HepG2 (cell line): ENCODE results near the gene GOLGA7B. TPM values are rescaled to one million over a fixed set of nuclear protein-coding genes. Genes with fewer than 3 reads are reported as not detected.

Experiments
- ATAC-seq: fragments of 200-7000 bp; cut with Tn5 transposase; 3 replicates; pipeline ENCODE4 v1.9.1; 2020; ENCODE audit warnings: mild to moderate bottlenecking, moderate library complexity
- BruUV-seq: library from RNA; stranded (reverse); fragments of 400-500 nt; replicated peaks from 2 replicates; lab custom pipeline; 2021; lab: Mats Ljungman, UMichigan
- CTCF ChIA-PET: fragments of 300-600 bp; formaldehyde crosslinking; extraction: SDS; loops from one replicate; lab custom pipeline; 2021; ENCODE audit warnings: low total read pairs, inconsistent platforms, low intra/inter-chr PET ratio; lab: Yijun Ruan, JAX
- POLR2A ChIA-PET: fragments of 350-600 bp; sonication (Branson Sonifier 250); formaldehyde crosslinking; loops from one replicate; lab custom pipeline; 2020; ENCODE audit warnings: antibody characterized with exemption, inconsistent platforms; lab: Yijun Ruan, JAX
- DNase-seq: peaks from one replicate; pipeline ENCODE4 v3.0.0-alpha.2; 2015; ENCODE audit warnings: low spot score
- FAIRE-seq: peaks from 3 replicates; lab custom pipeline; 2011; peaks lifted over from hg19 to GRCh38; lab: Jason Lieb, UNC
- H2AFZ ChIP-seq: one replicate; pipeline ENCODE4 v1.6.1; 2011; ENCODE audit warnings: low read length, inconsistent platforms
- H3K27ac ChIP-seq: fragments of 300-600 bp; 3 replicates; pipeline ENCODE4 v1.8.0; 2011; ENCODE audit warnings: mixed run types, mild to moderate bottlenecking, mixed read lengths, low read length, inconsistent platforms; ENCODE audit not compliant: insufficient read depth; ENCODE audit errors: extremely low read length
- H3K27me3 ChIP-seq, 2 experiments: fragments of 200-600 bp in 1 of 2; 2 replicates in 1 of 2; 3 replicates in 1 of 2; pipeline versions ENCODE4 v1.6.0 to v1.8.0; 2011; ENCODE audit warnings: low read length in 2 of 2, mild to moderate bottlenecking in 2 of 2, moderate library complexity in 2 of 2, inconsistent platforms in 1 of 2; ENCODE audit not compliant: insufficient read depth in 2 of 2, control insufficient read depth in 1 of 2
- H3K36me3 ChIP-seq, 2 experiments: fragments of 200-600 bp in 1 of 2; replicated peaks in 1 of 2; 2 replicates in 1 of 2; 3 replicates in 1 of 2; pipeline versions ENCODE4 v1.5.1 to v1.8.0; 2011; ENCODE audit warnings: low read length in 2 of 2, inconsistent platforms in 1 of 2; ENCODE audit not compliant: insufficient read depth in 2 of 2, control insufficient read depth in 1 of 2
- H3K4me1 ChIP-seq: 2 replicates; pipeline ENCODE4 v1.5.1; 2012; ENCODE audit warnings: low read length, inconsistent platforms; ENCODE audit not compliant: insufficient read depth
- H3K4me2 ChIP-seq: 2 replicates; pipeline ENCODE4 v1.6.0; 2011; ENCODE audit warnings: low read depth, low read length, inconsistent platforms
- H3K4me3 ChIP-seq, 3 experiments: fragments of 200-600 bp in 1 of 3; sonication (generic), shearing (Covaris generic) in 1 of 3; replicated peaks in 1 of 3; 2 replicates each; pipeline ENCODE4 v1.5.1; 2011 to 2016; ENCODE audit warnings: low read length in 3 of 3, inconsistent platforms in 2 of 3, low read depth in 2 of 3, mild to moderate bottlenecking in 2 of 3, control low read depth in 1 of 3, mixed read lengths in 1 of 3; ENCODE audit not compliant: insufficient read depth in 1 of 3
- H3K79me2 ChIP-seq: one replicate; pipeline ENCODE4 v1.6.1; 2011; ENCODE audit warnings: low read length, inconsistent platforms; ENCODE audit not compliant: insufficient read depth
- H3K9ac ChIP-seq: 2 replicates; pipeline ENCODE4 v1.6.0; 2011; ENCODE audit warnings: mild to moderate bottlenecking, low read depth, low read length, inconsistent platforms; ENCODE audit not compliant: insufficient read depth
- H3K9me3 ChIP-seq: 2 replicates; pipeline ENCODE4 v1.5.1; 2012; ENCODE audit warnings: mild to moderate bottlenecking, low read length
- H4K20me1 ChIP-seq: 2 replicates; pipeline ENCODE4 v1.6.0; 2011; ENCODE audit warnings: inconsistent platforms, mild to moderate bottlenecking, low read length, moderate library complexity; ENCODE audit not compliant: insufficient read depth
- CENPT ChIP-seq: sonication (generic); formaldehyde crosslinking; IDR thresholded peaks from 2 replicates; pipeline ENCODE4 v1.8.0; 2022; ENCODE audit warnings: low read depth, mild to moderate bottlenecking, moderate library complexity, missing genetic modification reagents
- EHMT2 ChIP-seq: fragments of 200-600 bp; sonication (generic); IDR thresholded peaks from 2 replicates; pipeline ENCODE4 v1.7.0; 2017; ENCODE audit warnings: antibody characterized with exemption, low read depth, low read length, borderline replicate concordance
- ELF3 ChIP-seq: IDR thresholded peaks from 2 replicates; pipeline ENCODE4 v1.6.1; 2016; ENCODE audit warnings: missing genetic modification reagents, missing compliant biosample characterization
- HDAC2 ChIP-seq: sonication (generic); formaldehyde crosslinking; IDR thresholded peaks from 2 replicates; pipeline ENCODE4 v1.4.0; 2020; ENCODE audit warnings: missing genetic modification reagents
- RBM39 ChIP-seq: fragments of 200-400 bp; formaldehyde crosslinking; IDR thresholded peaks from one replicate; pipeline ENCODE4 v1.6.1; 2018; ENCODE audit warnings: antibody characterized with exemption, mild to moderate bottlenecking, low read depth, low read length; ENCODE audit not compliant: poor library complexity, severe bottlenecking
- SYNCRIP ChIP-seq: fragments of 200-400 bp; formaldehyde crosslinking; IDR thresholded peaks from 2 replicates; pipeline ENCODE4 v1.6.1; 2018; ENCODE audit warnings: mild to moderate bottlenecking, low read depth, low read length; ENCODE audit not compliant: insufficient read depth
- TFDP2 ChIP-seq: sonication (generic); formaldehyde crosslinking; IDR thresholded peaks from 2 replicates; pipeline ENCODE4 v1.4.0; 2020; ENCODE audit warnings: missing genetic modification reagents
- TOPORS ChIP-seq: sonication (generic); formaldehyde crosslinking; IDR thresholded peaks from 2 replicates; pipeline ENCODE4 v1.8.0; 2023; ENCODE audit warnings: mild to moderate bottlenecking, missing genetic modification reagents
- YY1 ChIP-seq: IDR thresholded peaks from 2 replicates; pipeline ENCODE4 v1.6.1; 2011; ENCODE audit warnings: low read length, low read depth, moderate library complexity, mild to moderate bottlenecking; ENCODE audit not compliant: insufficient read depth, insufficient replicate concordance
- ZNF501 ChIP-seq: sonication (generic); formaldehyde crosslinking; IDR thresholded peaks from 2 replicates; pipeline ENCODE4 v1.5.1; 2020; ENCODE audit warnings: mild to moderate bottlenecking, moderate library complexity, missing genetic modification reagents
- ZNF572 ChIP-seq: sonication (generic); formaldehyde crosslinking; IDR thresholded peaks from 2 replicates; pipeline ENCODE4 v1.5.1; 2020; ENCODE audit warnings: mild to moderate bottlenecking, missing genetic modification reagents
- ZNF75D ChIP-seq: sonication (generic); formaldehyde crosslinking; IDR thresholded peaks from 2 replicates; pipeline ENCODE4 v1.8.1; 2023; ENCODE audit warnings: missing genetic modification reagents, mild to moderate bottlenecking, borderline replicate concordance
- ZNF883 ChIP-seq: sonication (generic); formaldehyde crosslinking; IDR thresholded peaks from 2 replicates; pipeline ENCODE4 v1.5.1; 2020; ENCODE audit warnings: mild to moderate bottlenecking, missing genetic modification reagents; ENCODE audit errors: not compliant biosample characterization
- ZSCAN20 ChIP-seq: sonication (generic); formaldehyde crosslinking; IDR thresholded peaks from 2 replicates; pipeline ENCODE4 v1.4.0; 2020; ENCODE audit warnings: missing genetic modification reagents, mild to moderate bottlenecking, borderline replicate concordance
- WGBS: methylation state at CpG from one replicate; pipeline ENCODE4 v1.1.6; 2017; ENCODE audit warnings: low lambda C conversion rate; 5-methylcytosine and 5-hydroxymethylcytosine counted together
- in situ Hi-C: cut with HindIII; loops from 2 replicates; pipeline ENCODE4 v1.10.0; 2017; ENCODE audit warnings: low pct_unique_long_range_greater_than_20kb; ENCODE audit not compliant: extremely low pct_ligation_motif_present
- intact Hi-C: fragments of 100-400 bp; cut with micrococcal nuclease; formaldehyde crosslinking; loops from one replicate; pipeline ENCODE4 v1.10.0; 2022; ENCODE audit not compliant: unreplicated experiment
- polyA plus RNA-seq, 8 experiments: library from polyadenylated mRNA; depleted of rRNA in 3 of 8; stranded (reverse) in 7 of 8; unstranded in 1 of 8; fragments of >200 nt; fragmentation: Illumina TruSeq in 4 of 8; extraction: Trizol in 4 of 8; gene quantifications; 2 replicates each; pipeline versions ENCODE4 v1.2.1 to v1.2.3, GENCODE V29; 2011 to 2016; ENCODE audit warnings: low read depth in 4 of 8, missing spikeins in 1 of 8, mixed read lengths in 1 of 8; ENCODE audit not compliant: insufficient read depth in 1 of 8
- total RNA-seq, 5 experiments: library from RNA; depleted of rRNA; stranded (reverse); fragments of >200 nt; fragmentation: Illumina TruSeq; extraction: Trizol; gene quantifications; 2 replicates each; pipeline ENCODE4 v1.2.3, GENCODE V29; 2016; ENCODE audit warnings: low read depth in 1 of 5

The GOLGA7B gene
- total and polyA plus RNA-seq, 2 of the 13 experiments (the other 11 are each of a cell fraction or from before 2014, with no cell fraction given): not detected

- H3K9ac ChIP-seq: no peak overlapping the region
- WGBS: 18% methylated on average over 4 of the region's 4 CpGs
- no peaks in the 10 kb centered on the region for H3K79me2 ChIP-seq
- ATAC-seq: no peak
- H3K4me3 ChIP-seq: no peak overlapping the region
- peaks cover 10 to 36% of the 10 kb centered on the region in 2 experiments; a peak in 4 of 5 replicates for H3K27me3 ChIP-seq
- BruUV-seq: no TSS peak
- no peak overlapping the region for H3K4me2 ChIP-seq
- intact Hi-C loops (no loop called here), in situ Hi-C loops (no loop called here)
- H2AFZ ChIP-seq: no peak overlapping the region
- POLR2A ChIA-PET: no interaction called here
- CTCF ChIA-PET: no interaction called here
- no peaks in the 10 kb centered on the region for H3K4me1 ChIP-seq
- no peaks in the 10 kb centered on the region for H3K36me3 ChIP-seq
- DNase-seq: no peak
- TF ChIP-seq RBM39 (no peak), ELF3 (no peak), ZSCAN20 (CRISPR knock-in tag) (no peak), ZNF501 (no peak), SYNCRIP (no peak), ZNF75D (CRISPR knock-in tag) (no peak), ZNF883 (no peak)
- no peaks in the 10 kb centered on the region for H3K9me3 ChIP-seq
- no peak for FAIRE-seq
- no peaks in the 10 kb centered on the region for H4K20me1 ChIP-seq
- no peak overlapping the region for H3K27ac ChIP-seq
Measured at GRCh38 chr10:97876402-97876801, 26.8 kb downstream of the GOLGA7B start.

- Histone ChIP-seq H3K4me1 (no peaks in the 10 kb centered on the region), H3K9me3 (no peaks in the 10 kb centered on the region), H3K36me3 (no peaks in the 10 kb centered on the region), H4K20me1 (no peaks in the 10 kb centered on the region), H3K4me3 (no peak overlapping the region), H3K4me2 (no peak overlapping the region), H3K27me3 (peaks cover 7 to 29% of the 10 kb centered on the region in 2 experiments; a peak in 3 of 5 replicates), H3K79me2 (no peaks in the 10 kb centered on the region), H3K27ac (no peak overlapping the region), H3K9ac (no peak overlapping the region), H2AFZ (no peak overlapping the region)
- DNase-seq: no peak
- TF ChIP-seq YY1: peak; percentile 86
- 0 out of 2 replicates have a peak, but pooled peaks have one; percentile 57 for TF ChIP-seq EHMT2
- no peak for TF ChIP-seq TOPORS (CRISPR knock-in tag)
- TF ChIP-seq ZNF572 (CRISPR knock-in tag): no peak
- TF ChIP-seq HDAC2 (CRISPR knock-in tag): no peak
- TF ChIP-seq TFDP2 (CRISPR knock-in tag): no peak
- no peak for TF ChIP-seq CENPT (CRISPR knock-in tag)
- WGBS: 37% methylated on average over 5 of the region's 5 CpGs
- no peak for FAIRE-seq
- no TSS peak for BruUV-seq
- no peak for ATAC-seq
- intact Hi-C loops: no loop called here
- in situ Hi-C loops: no loop called here
- CTCF ChIA-PET: no interaction called here
- POLR2A ChIA-PET: no interaction called here
Measured at GRCh38 chr10:97879241-97879640, 29.6 kb downstream of the GOLGA7B start.
